Measurements from ENCODE around the gene AHCYL2. TPM values are rescaled to one million over a fixed set of nuclear protein-coding genes. Genes with fewer than 3 reads are reported as not detected.
"Not testable (repeated sequence)": the region's sequence is repeated elsewhere in the genome, so short reads cannot be mapped to it uniquely, and the experiment has no call there.

AHCYL2 gene
- total and polyA plus RNA-seq, 9 donors: 11.9 to 16.7 (median 12.5) TPM

- no CpG with 5 or more reads among the region's 5 CpGs for WGBS (ENCODE audit: insufficient coverage)
- H3K36me3 ChIP-seq (ENCODE audit: control insufficient read depth, insufficient read depth, low read length): peaks cover 10% of the 10 kb centered on the region
Measured at GRCh38 chr7:129444776-129445175, 219.9 kb downstream of the AHCYL2 start.

GRCh38 chr7:129446925-129447324 is 222.1 kb downstream of the AHCYL2 start:
- not testable (repeated sequence) for H3K27me3 ChIP-seq (ENCODE audit: control insufficient read depth, insufficient read depth, low read length); H3K4me3 ChIP-seq (ENCODE audit: low read length); H3K27ac ChIP-seq (ENCODE audit: low read length); DNase-seq; H3K9me3 ChIP-seq (replicated peaks; ENCODE audit: control insufficient read depth, low read depth, low read length); H3K4me1 ChIP-seq (ENCODE audit: control insufficient read depth, insufficient read depth, low read length)
- H3K36me3 ChIP-seq (ENCODE audit: control insufficient read depth, insufficient read depth, low read length): peaks cover 12% of the 10 kb centered on the region
- 83% methylated on average over 1 of the region's 2 CpGs for WGBS (ENCODE audit: insufficient coverage)

More at GRCh38 chr7:129444776-129445175, 219.9 kb downstream of the AHCYL2 start:
- not testable (repeated sequence) for DNase-seq; H3K27me3 ChIP-seq (ENCODE audit: control insufficient read depth, insufficient read depth, low read length); H3K27ac ChIP-seq (ENCODE audit: low read length); H3K9me3 ChIP-seq (replicated peaks; ENCODE audit: control insufficient read depth, low read depth, low read length); H3K4me1 ChIP-seq (ENCODE audit: control insufficient read depth, insufficient read depth, low read length); H3K4me3 ChIP-seq (ENCODE audit: low read length)

GRCh38 chr7:129447445-129447844 is 222.6 kb downstream of the AHCYL2 start:
- H3K4me3 ChIP-seq (ENCODE audit: low read length); H3K27me3 ChIP-seq (ENCODE audit: control insufficient read depth, insufficient read depth, low read length); H3K4me1 ChIP-seq (ENCODE audit: control insufficient read depth, insufficient read depth, low read length); H3K9me3 ChIP-seq (replicated peaks; ENCODE audit: control insufficient read depth, low read depth, low read length); H3K27ac ChIP-seq (ENCODE audit: low read length); DNase-seq: not testable (repeated sequence)
- 100% methylated on average over 3 of the region's 6 CpGs for WGBS (ENCODE audit: insufficient coverage)
- peaks cover 13% of the 10 kb centered on the region for H3K36me3 ChIP-seq (ENCODE audit: control insufficient read depth, insufficient read depth, low read length)

- WGBS (ENCODE audit: insufficient coverage): no CpG with 5 or more reads among the region's 2 CpGs
- H3K27ac ChIP-seq (ENCODE audit: low read length); DNase-seq; H3K4me3 ChIP-seq (ENCODE audit: low read length); H3K9me3 ChIP-seq (replicated peaks; ENCODE audit: control insufficient read depth, low read depth, low read length); H3K27me3 ChIP-seq (ENCODE audit: control insufficient read depth, insufficient read depth, low read length); H3K4me1 ChIP-seq (ENCODE audit: control insufficient read depth, insufficient read depth, low read length): not testable (repeated sequence)
- peaks cover 13% of the 10 kb centered on the region for H3K36me3 ChIP-seq (ENCODE audit: control insufficient read depth, insufficient read depth, low read length)
Measured at GRCh38 chr7:129448608-129449007, 223.8 kb downstream of the AHCYL2 start.

- Histone ChIP-seq H3K27me3 (ENCODE audit: control insufficient read depth, insufficient read depth, low read length) (no peaks in the 10 kb centered on the region), H3K36me3 (ENCODE audit: control insufficient read depth, insufficient read depth, low read length) (peaks cover 21% of the 10 kb centered on the region), H3K4me3 (ENCODE audit: low read length) (no peak overlapping the region), H3K9me3 (replicated peaks; ENCODE audit: control insufficient read depth, low read depth, low read length) (peaks cover 7% of the 10 kb centered on the region), H3K27ac (ENCODE audit: low read length) (no peak overlapping the region), H3K4me1 (ENCODE audit: control insufficient read depth, insufficient read depth, low read length) (no peaks in the 10 kb centered on the region)
- DNase-seq: no peak
Measured at GRCh38 chr7:129450295-129450694, 225.5 kb downstream of the AHCYL2 start.

- Histone ChIP-seq H3K36me3 (ENCODE audit: control insufficient read depth, insufficient read depth, low read length) (peaks cover 23% of the 10 kb centered on the region), H3K4me1 (ENCODE audit: control insufficient read depth, insufficient read depth, low read length) (no peaks in the 10 kb centered on the region), H3K27me3 (ENCODE audit: control insufficient read depth, insufficient read depth, low read length) (no peaks in the 10 kb centered on the region), H3K9me3 (replicated peaks; ENCODE audit: control insufficient read depth, low read depth, low read length) (peaks cover 7% of the 10 kb centered on the region), H3K4me3 (ENCODE audit: low read length) (no peak overlapping the region), H3K27ac (ENCODE audit: low read length) (no peak overlapping the region)
- WGBS (ENCODE audit: insufficient coverage): 100% methylated on average over 1 of the region's 2 CpGs
- no peak for DNase-seq
Measured at GRCh38 chr7:129452589-129453231, 227.9 kb downstream of the AHCYL2 start.

- WGBS (ENCODE audit: insufficient coverage): no CpG with 5 or more reads among the region's 1 CpG
- H3K27me3 ChIP-seq (ENCODE audit: control insufficient read depth, insufficient read depth, low read length): no peaks in the 10 kb centered on the region
Measured at GRCh38 chr7:129453510-129454248, 228.8 kb downstream of the AHCYL2 start.

GRCh38 chr7:129454249-129454551 is 229.4 kb downstream of the AHCYL2 start:
- 77% methylated on average over 4 of the region's 4 CpGs for WGBS (ENCODE audit: insufficient coverage)
- no peak for DNase-seq
- no peaks in the 10 kb centered on the region for H3K4me1 ChIP-seq (ENCODE audit: control insufficient read depth, insufficient read depth, low read length)
- no peaks in the 10 kb centered on the region for H3K27me3 ChIP-seq (ENCODE audit: control insufficient read depth, insufficient read depth, low read length)
- no peak overlapping the region for H3K27ac ChIP-seq (ENCODE audit: low read length)
- H3K9me3 ChIP-seq (replicated peaks; ENCODE audit: control insufficient read depth, low read depth, low read length): no peaks in the 10 kb centered on the region
- H3K4me3 ChIP-seq (ENCODE audit: low read length): no peak overlapping the region
- H3K36me3 ChIP-seq (ENCODE audit: control insufficient read depth, insufficient read depth, low read length): peaks cover 34% of the 10 kb centered on the region

More at GRCh38 chr7:129453510-129454248, 228.8 kb downstream of the AHCYL2 start:
- DNase-seq: no peak
- Histone ChIP-seq H3K27ac (ENCODE audit: low read length) (no peak overlapping the region), H3K4me3 (ENCODE audit: low read length) (no peak overlapping the region), H3K4me1 (ENCODE audit: control insufficient read depth, insufficient read depth, low read length) (no peaks in the 10 kb centered on the region), H3K36me3 (ENCODE audit: control insufficient read depth, insufficient read depth, low read length) (peaks cover 33% of the 10 kb centered on the region), H3K9me3 (replicated peaks; ENCODE audit: control insufficient read depth, low read depth, low read length) (no peaks in the 10 kb centered on the region)

GRCh38 chr7:129456421-129456820 is 231.6 kb downstream of the AHCYL2 start:
- 92% methylated on average over 8 of the region's 10 CpGs for WGBS (ENCODE audit: insufficient coverage)
- no peak for DNase-seq
- Histone ChIP-seq H3K4me1 (ENCODE audit: control insufficient read depth, insufficient read depth, low read length) (no peaks in the 10 kb centered on the region), H3K27me3 (ENCODE audit: control insufficient read depth, insufficient read depth, low read length) (no peaks in the 10 kb centered on the region), H3K36me3 (ENCODE audit: control insufficient read depth, insufficient read depth, low read length) (peaks cover 39% of the 10 kb centered on the region), H3K9me3 (replicated peaks; ENCODE audit: control insufficient read depth, low read depth, low read length) (no peaks in the 10 kb centered on the region), H3K27ac (ENCODE audit: low read length) (no peak overlapping the region), H3K4me3 (ENCODE audit: low read length) (no peak overlapping the region)

- Histone ChIP-seq H3K9me3 (replicated peaks; ENCODE audit: control insufficient read depth, low read depth, low read length) (no peaks in the 10 kb centered on the region), H3K27ac (ENCODE audit: low read length) (no peak overlapping the region), H3K27me3 (ENCODE audit: control insufficient read depth, insufficient read depth, low read length) (no peaks in the 10 kb centered on the region), H3K36me3 (ENCODE audit: control insufficient read depth, insufficient read depth, low read length) (peaks cover 35% of the 10 kb centered on the region), H3K4me3 (ENCODE audit: low read length) (no peak overlapping the region), H3K4me1 (ENCODE audit: control insufficient read depth, insufficient read depth, low read length) (no peaks in the 10 kb centered on the region)
- no CpG with 5 or more reads among the region's 3 CpGs for WGBS (ENCODE audit: insufficient coverage)
- no peak for DNase-seq
Measured at GRCh38 chr7:129457101-129457500, 232.3 kb downstream of the AHCYL2 start.

All from muscle of leg (tissue), 11 donors.